GM10248 (cell line): ENCODE measurements around the gene MLXIPL.

Source experiments
- CTCF ChIA-PET: fragments of 300-600 bp; sonication (Branson Sonifier 250); formaldehyde crosslinking; extraction: SDS; loops from one replicate; lab custom pipeline; 2021; ENCODE audit warnings: antibody characterized with exemption; lab: Yijun Ruan, JAX
- POLR2A ChIA-PET: fragments of 350-650 bp; sonication (Branson Sonifier 250); formaldehyde crosslinking; extraction: SDS; loops from one replicate; lab custom pipeline; 2020; ENCODE audit warnings: antibody characterized with exemption; lab: Yijun Ruan, JAX
- DNase-seq: peaks from one replicate; pipeline ENCODE4 v3.0.0; 2012; ENCODE audit errors: extremely low spot score
- TF ChIP-seq, protein P1 (sequence below): IDR thresholded peaks from 2 replicates; pipeline ENCODE4 v1.5.1; 2012; ENCODE audit warnings: mild to moderate bottlenecking, low read depth; ENCODE audit errors: extremely low read depth, missing control alignments, control extremely low read depth

MLXIPL gene, protein sequence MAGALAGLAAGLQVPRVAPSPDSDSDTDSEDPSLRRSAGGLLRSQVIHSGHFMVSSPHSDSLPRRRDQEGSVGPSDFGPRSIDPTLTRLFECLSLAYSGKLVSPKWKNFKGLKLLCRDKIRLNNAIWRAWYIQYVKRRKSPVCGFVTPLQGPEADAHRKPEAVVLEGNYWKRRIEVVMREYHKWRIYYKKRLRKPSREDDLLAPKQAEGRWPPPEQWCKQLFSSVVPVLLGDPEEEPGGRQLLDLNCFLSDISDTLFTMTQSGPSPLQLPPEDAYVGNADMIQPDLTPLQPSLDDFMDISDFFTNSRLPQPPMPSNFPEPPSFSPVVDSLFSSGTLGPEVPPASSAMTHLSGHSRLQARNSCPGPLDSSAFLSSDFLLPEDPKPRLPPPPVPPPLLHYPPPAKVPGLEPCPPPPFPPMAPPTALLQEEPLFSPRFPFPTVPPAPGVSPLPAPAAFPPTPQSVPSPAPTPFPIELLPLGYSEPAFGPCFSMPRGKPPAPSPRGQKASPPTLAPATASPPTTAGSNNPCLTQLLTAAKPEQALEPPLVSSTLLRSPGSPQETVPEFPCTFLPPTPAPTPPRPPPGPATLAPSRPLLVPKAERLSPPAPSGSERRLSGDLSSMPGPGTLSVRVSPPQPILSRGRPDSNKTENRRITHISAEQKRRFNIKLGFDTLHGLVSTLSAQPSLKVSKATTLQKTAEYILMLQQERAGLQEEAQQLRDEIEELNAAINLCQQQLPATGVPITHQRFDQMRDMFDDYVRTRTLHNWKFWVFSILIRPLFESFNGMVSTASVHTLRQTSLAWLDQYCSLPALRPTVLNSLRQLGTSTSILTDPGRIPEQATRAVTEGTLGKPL

DNA sequence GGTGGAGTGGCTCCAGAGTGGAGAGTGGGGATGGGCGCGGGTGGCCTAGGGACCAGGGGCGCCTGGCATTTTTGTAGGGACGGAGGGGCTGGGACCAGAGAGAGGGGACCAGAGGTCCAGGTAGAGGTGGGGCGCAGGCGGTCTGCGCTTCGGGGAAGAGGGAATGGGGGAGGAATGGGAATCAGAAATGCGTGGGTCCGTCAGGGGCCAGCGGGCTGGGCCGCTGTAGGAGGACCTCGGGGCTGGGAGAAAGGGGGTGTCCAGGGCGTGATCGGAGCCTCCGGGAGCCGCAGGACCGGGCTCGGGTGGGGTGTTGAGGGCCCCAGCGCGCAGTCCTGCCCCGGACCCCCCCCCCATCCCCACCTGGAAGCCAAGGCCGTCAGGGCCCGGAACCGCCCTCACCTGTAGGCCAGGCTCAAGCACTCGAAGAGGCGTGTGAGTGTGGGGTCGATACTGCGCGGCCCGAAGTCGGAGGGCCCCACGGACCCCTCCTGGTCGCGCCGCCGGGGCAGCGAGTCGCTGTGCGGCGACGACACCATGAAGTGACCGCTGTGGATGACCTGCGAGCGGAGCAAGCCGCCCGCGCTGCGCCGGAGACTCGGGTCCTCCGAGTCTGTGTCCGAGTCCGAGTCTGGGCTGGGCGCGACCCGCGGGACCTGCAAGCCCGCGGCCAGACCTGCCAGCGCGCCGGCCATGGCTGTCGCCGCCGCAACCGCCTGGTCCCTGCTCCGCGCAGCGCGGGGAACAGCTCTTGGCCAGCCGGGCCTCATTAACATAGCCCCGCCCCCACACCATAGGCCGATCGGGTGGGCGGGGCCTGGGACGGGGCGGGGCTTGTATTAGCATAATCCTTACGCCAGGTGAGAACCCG is at the start of gene MLXIPL:
MLXIPL (minus strand) TSS at position 725 of the 871 bp plus-strand sequence; CDS start at position 695, 30 bp downstream.
- TF ChIP-seq, protein P1, sequence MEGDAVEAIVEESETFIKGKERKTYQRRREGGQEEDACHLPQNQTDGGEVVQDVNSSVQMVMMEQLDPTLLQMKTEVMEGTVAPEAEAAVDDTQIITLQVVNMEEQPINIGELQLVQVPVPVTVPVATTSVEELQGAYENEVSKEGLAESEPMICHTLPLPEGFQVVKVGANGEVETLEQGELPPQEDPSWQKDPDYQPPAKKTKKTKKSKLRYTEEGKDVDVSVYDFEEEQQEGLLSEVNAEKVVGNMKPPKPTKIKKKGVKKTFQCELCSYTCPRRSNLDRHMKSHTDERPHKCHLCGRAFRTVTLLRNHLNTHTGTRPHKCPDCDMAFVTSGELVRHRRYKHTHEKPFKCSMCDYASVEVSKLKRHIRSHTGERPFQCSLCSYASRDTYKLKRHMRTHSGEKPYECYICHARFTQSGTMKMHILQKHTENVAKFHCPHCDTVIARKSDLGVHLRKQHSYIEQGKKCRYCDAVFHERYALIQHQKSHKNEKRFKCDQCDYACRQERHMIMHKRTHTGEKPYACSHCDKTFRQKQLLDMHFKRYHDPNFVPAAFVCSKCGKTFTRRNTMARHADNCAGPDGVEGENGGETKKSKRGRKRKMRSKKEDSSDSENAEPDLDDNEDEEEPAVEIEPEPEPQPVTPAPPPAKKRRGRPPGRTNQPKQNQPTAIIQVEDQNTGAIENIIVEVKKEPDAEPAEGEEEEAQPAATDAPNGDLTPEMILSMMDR = no peak
- DNase-seq = no peak
- CTCF ChIA-PET = interaction anchor here (0.9 to 1.5 kb wide), 2 partner anchors 17 to 110 kb away, joined by 3 to 5 read pairs; no protein-coding TSS in a partner anchor
- POLR2A ChIA-PET = no interaction called here

DNA sequence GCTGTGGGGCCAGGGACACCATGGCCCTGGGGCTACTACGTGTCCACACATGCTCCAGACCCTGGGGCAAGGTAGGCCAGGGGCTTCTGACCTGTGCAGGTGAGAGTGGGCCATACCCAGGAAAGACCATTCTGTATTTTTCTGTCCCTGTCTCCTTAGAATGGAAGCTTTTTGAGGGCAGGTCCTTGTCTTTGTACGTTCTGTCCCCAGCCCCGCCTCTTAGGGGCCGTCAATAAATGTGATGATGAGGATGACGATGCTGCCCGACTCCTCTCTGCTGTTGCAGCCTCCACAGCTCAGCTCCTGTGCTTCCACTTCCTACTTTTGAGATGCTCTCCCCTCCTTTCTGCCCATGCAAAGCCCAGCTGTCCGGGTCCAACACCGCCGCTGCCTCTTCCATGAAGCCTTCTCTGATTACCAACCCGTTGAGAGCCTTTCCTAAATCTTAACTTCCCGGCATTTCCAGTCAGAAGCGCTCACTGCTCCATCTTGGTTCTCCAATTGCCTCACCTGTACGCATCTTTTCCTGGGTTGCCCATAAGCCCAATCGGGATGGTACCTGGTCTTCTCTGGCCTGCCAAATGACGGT is 47.6 kb upstream of the MLXIPL start:
- TF ChIP-seq, protein P1 = no peak
- no peak for DNase-seq
- ChIA-PET CTCF (interaction anchor here (1.1 to 1.8 kb wide), 2 partner anchors 65 to 92 kb away, joined by 3 to 7 read pairs; no protein-coding TSS in a partner anchor), POLR2A (no interaction called here)

DNA sequence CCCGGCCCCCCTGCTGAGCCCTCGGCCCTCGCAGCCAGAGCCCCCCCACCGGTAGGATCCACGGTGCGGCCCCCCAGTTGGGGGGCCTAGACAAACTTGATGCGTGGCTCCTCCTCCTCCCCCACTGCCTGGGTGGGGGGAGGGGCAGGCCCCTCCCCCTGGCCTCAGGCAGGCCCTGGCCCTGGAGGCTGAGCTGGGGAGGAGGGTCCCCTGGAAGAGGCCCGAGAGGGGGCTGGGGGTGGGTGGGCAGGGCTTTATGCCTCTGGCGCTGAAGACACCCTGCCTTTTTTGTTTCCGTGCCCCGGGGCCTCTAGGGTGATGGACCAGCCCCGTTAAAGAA is 47.0 kb upstream of the MLXIPL start:
- TF ChIP-seq, protein P1 = no peak
- no peak for DNase-seq
- ChIA-PET CTCF (interaction anchor here (1.1 kb wide), 1 partner anchor 92 kb away, joined by 3 read pairs; no protein-coding TSS in a partner anchor), POLR2A (no interaction called here)

- POLR2A ChIA-PET = interaction anchor here (0.6 kb wide), 1 partner anchor 28 kb away, joined by 4 read pairs; no protein-coding TSS in a partner anchor
- DNase-seq = no peak
- CTCF ChIA-PET = interaction anchor here (0.9 to 1.4 kb wide), 3 partner anchors 22 to 218 kb away, joined by 3 to 4 read pairs (median 3); no protein-coding TSS in a partner anchor
- TF ChIP-seq, protein P1 = no peak
Measured at GRCh38 chr7:73669858-73670385, 45.6 kb upstream of the MLXIPL start.

DNA sequence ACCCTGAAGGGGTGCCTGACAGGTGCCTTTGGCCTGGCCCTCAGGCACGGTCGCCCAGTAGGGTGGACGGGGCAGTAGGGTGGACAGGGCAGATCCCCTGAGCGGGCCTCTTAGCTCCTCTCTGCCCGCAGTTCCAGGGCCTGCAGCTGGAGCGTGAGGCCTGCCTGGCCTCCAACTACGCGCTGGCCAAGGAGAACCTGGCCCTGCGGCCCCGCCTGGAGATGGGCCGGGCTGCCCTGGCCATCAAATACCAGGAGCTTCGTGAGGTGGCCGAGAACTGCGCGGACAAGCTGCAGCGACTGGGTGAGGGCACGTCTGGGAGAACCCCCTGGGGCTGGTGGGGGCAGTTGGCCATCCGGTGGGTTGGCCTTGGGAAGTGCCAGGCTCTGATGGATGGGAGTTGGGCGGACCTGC is 45.0 kb upstream of the MLXIPL start:
- CTCF ChIA-PET = interaction anchor here (0.9 to 2.1 kb wide), 3 partner anchors 23 to 62 kb away, joined by 3 to 7 read pairs (median 4); no protein-coding TSS in a partner anchor
- POLR2A ChIA-PET = no interaction called here
- TF ChIP-seq, protein P1 = no peak
- DNase-seq = no peak
